Activated CD4-positive, alpha-beta T cell treated with anti-CD3 and anti-CD28 coated beads for 36 hours (primary cell): Measurements from ENCODE around the gene DSCAM. TPM values are rescaled to one million over a fixed set of nuclear protein-coding genes. Genes with fewer than 3 reads are reported as not detected.

ENCODE experiments used
- ATAC-seq: fragments of 200-7000 bp; cut with Tn5 transposase; one replicate; pipeline ENCODE4 v1.10.0; 2021; ENCODE audit warnings: mild to moderate bottlenecking, moderate library complexity
- CTCF ChIA-PET: fragments of 350-600 bp; sonication (Branson Sonifier 250); formaldehyde crosslinking; loops from one replicate; lab custom pipeline; 2021; ENCODE audit warnings: antibody characterized with exemption; lab: Charles Lee
- POLR2A ChIA-PET: fragments of 350-600 bp; sonication (Branson Sonifier 250); formaldehyde crosslinking; loops from one replicate; lab custom pipeline; 2021; ENCODE audit warnings: antibody characterized with exemption, inconsistent platforms; lab: Charles Lee
- DNase-seq: peaks from one replicate; pipeline ENCODE4 v3.0.0-alpha.2; 2020
- H3K27ac Mint-ChIP-seq: one replicate; pipeline ENCODE4 v1.8.0; 2021; ENCODE audit warnings: mixed read lengths
- H3K27me3 Mint-ChIP-seq: one replicate; pipeline ENCODE4 v1.8.0; 2021; ENCODE audit warnings: mixed read lengths
- H3K36me3 Mint-ChIP-seq: one replicate; pipeline ENCODE4 v1.8.0; 2021; ENCODE audit warnings: low read depth, mixed read lengths
- H3K4me1 Mint-ChIP-seq: one replicate; pipeline ENCODE4 v1.8.0; 2021; ENCODE audit warnings: mixed read lengths
- H3K4me3 Mint-ChIP-seq: one replicate; pipeline ENCODE4 v1.8.0; 2021; ENCODE audit warnings: mild to moderate bottlenecking, moderate library complexity, mixed read lengths
- H3K9me3 Mint-ChIP-seq: one replicate; pipeline ENCODE4 v1.8.0; 2021; ENCODE audit warnings: low read depth, mixed read lengths
- intact Hi-C, 2 experiments: fragments of 100-400 bp; cut with DNase I in 1 of 2; cut with micrococcal nuclease in 1 of 2; formaldehyde crosslinking; loops; one replicate each; pipeline versions ENCODE4 v1.14.2 to v1.15.1; 2022 to 2024; cut with DNase I, micrococcal nuclease
- total RNA-seq, 2 experiments: library from RNA; stranded (reverse); gene quantifications; one replicate each; pipeline ENCODE4 v1.2.3, GENCODE V29; 2021

Gene DSCAM
- total RNA-seq, 2 experiments from 2014 or later: not detected

GRCh38 chr21:40586575-40586974 lies 260.4 kb downstream of the DSCAM start:
- H3K27me3 Mint-ChIP-seq: no peaks in the 10 kb centered on the region
- H3K4me3 Mint-ChIP-seq: no peak overlapping the region
- ATAC-seq: no peak
- ChIA-PET CTCF (no interaction called here), POLR2A (no interaction called here)
- H3K36me3 Mint-ChIP-seq: no peaks in the 10 kb centered on the region
- no peak for DNase-seq
- H3K9me3 Mint-ChIP-seq: peaks cover 4% of the 10 kb centered on the region
- no peak overlapping the region for H3K27ac Mint-ChIP-seq
- intact Hi-C loops: no loop called here
- H3K4me1 Mint-ChIP-seq: no peaks in the 10 kb centered on the region

DNA sequence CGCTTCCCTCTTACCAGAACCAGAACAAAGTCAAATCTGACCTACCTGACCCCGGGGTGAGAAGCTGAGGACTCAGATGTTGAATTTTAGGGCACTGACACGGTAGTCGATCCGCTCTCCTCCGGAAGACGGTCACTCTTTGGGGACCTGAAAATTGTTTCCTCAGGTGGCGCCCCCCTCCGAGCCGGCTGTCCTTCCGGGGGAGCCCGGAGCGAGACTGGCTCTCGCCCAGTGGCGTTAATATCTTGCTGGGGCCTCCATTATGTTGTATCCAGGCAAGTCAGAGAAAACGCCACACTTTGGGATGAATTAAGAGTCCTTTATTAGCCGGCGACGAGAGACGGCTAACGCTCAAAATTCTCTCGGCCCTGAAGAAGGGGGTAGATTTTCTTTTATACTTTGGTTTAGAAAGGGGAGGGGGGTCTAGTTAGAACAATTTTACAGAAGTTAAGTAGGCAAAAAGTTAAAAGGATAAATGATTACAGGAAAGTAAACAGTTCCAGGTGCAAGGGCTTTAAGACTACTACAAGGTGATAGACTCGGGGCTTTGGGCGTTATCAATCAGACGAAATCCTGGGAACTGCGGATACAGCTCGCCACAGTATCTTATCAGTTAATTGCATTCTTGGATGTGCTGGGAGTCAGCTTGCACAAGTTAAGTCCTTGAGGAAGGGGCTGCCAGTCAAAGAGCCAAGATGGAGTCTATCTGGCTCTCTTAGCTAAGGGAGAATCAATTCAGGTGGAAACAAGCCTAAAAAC lies 269.5 kb downstream of the DSCAM start:
- no peaks in the 10 kb centered on the region for H3K4me1 Mint-ChIP-seq

DNA sequence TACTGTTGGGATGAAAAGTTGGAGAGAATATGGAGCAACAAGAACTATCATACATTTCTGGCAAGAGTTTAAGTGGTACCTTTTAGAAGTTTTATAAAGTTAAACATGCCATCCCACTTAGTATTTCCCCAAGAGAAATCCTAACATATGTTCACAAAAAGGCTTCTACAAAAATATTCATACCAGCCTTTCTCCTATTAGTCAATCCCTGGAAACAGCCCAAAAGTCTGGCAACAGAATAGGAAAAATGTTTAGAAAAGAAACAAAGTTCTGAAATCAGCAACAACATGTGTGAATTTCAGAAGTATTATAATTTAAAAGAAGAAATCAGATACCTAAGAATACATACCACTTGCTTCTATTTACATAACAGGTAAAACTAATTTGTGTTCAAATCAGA lies 271.0 kb downstream of the DSCAM start:
- ChIA-PET CTCF (no interaction called here), POLR2A (no interaction called here)
- no peaks in the 10 kb centered on the region for H3K4me1 Mint-ChIP-seq
- ATAC-seq (no peak), DNase-seq (no peak)
- no peaks in the 10 kb centered on the region for H3K27me3 Mint-ChIP-seq
- H3K27ac Mint-ChIP-seq: no peak overlapping the region
- H3K36me3 Mint-ChIP-seq: no peaks in the 10 kb centered on the region
- intact Hi-C loops: no loop called here
- no peaks in the 10 kb centered on the region for H3K9me3 Mint-ChIP-seq
- H3K4me3 Mint-ChIP-seq: no peak overlapping the region

More for the DNA sequence above, 269.5 kb downstream of the DSCAM start:
- ChIA-PET CTCF (no interaction called here), POLR2A (no interaction called here)
- no peaks in the 10 kb centered on the region for H3K27me3 Mint-ChIP-seq
- no peak overlapping the region for H3K4me3 Mint-ChIP-seq
- DNase-seq: no peak
- ATAC-seq: no peak
- no peaks in the 10 kb centered on the region for H3K36me3 Mint-ChIP-seq
- intact Hi-C loops: no loop called here
- no peaks in the 10 kb centered on the region for H3K9me3 Mint-ChIP-seq
- H3K27ac Mint-ChIP-seq: no peak overlapping the region

GRCh38 chr21:40569357-40569756 lies 277.6 kb downstream of the DSCAM start:
- DNase-seq (no peak), ATAC-seq (no peak)
- POLR2A ChIA-PET: interaction anchor here (0.7 kb wide), 1 partner anchor 47 kb away, joined by 3 read pairs; no protein-coding TSS in a partner anchor
- no peaks in the 10 kb centered on the region for H3K27me3 Mint-ChIP-seq
- H3K36me3 Mint-ChIP-seq: no peaks in the 10 kb centered on the region
- intact Hi-C loops: no loop called here
- no peaks in the 10 kb centered on the region for H3K4me1 Mint-ChIP-seq
- H3K27ac Mint-ChIP-seq: no peak overlapping the region
- CTCF ChIA-PET: no interaction called here
- H3K4me3 Mint-ChIP-seq: no peak overlapping the region
- peaks cover 1% of the 10 kb centered on the region for H3K9me3 Mint-ChIP-seq

DNA sequence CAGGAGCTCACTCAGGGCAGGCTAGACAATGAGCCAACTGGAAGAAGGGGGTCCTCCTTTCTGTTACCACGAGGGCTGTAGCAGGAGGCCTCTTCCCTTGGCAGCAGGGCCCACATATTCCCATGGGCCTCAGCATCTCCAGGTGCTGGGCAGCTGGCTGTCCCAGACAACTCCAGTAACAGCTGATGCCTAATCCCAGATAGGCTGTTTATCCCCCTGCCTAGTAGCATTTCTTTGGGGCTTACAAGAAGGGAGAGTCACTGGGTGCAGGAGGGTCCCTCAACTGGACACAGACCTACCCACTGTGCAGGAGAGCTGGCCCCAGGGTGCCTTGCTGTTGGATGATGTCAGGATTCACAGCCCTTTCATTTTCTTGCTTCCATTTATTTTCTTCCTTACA lies 278.2 kb downstream of the DSCAM start:
- CTCF ChIA-PET: no interaction called here

GRCh38 chr21:40567501-40567900 lies 279.5 kb downstream of the DSCAM start:
- no peaks in the 10 kb centered on the region for H3K36me3 Mint-ChIP-seq
- H3K27me3 Mint-ChIP-seq: no peaks in the 10 kb centered on the region
- ChIA-PET CTCF (no interaction called here), POLR2A (no interaction called here)
- no peak for DNase-seq
- H3K4me1 Mint-ChIP-seq: no peaks in the 10 kb centered on the region
- no peak for ATAC-seq
- no peak overlapping the region for H3K27ac Mint-ChIP-seq
- peaks cover 1% of the 10 kb centered on the region for H3K9me3 Mint-ChIP-seq
- intact Hi-C loops: no loop called here
- H3K4me3 Mint-ChIP-seq: no peak overlapping the region

More for the DNA sequence above, 278.2 kb downstream of the DSCAM start:
- intact Hi-C loops: no loop called here
- no peak overlapping the region for H3K27ac Mint-ChIP-seq
- no peak overlapping the region for H3K4me3 Mint-ChIP-seq
- no peaks in the 10 kb centered on the region for H3K27me3 Mint-ChIP-seq
- DNase-seq: no peak
- POLR2A ChIA-PET: no interaction called here
- no peak for ATAC-seq
- no peaks in the 10 kb centered on the region for H3K4me1 Mint-ChIP-seq
- no peaks in the 10 kb centered on the region for H3K36me3 Mint-ChIP-seq
- H3K9me3 Mint-ChIP-seq: peaks cover 1% of the 10 kb centered on the region

GRCh38 chr21:40566486-40566885 lies 280.5 kb downstream of the DSCAM start:
- no peak for ATAC-seq
- POLR2A ChIA-PET: no interaction called here
- Mint-ChIP-seq H3K4me1 (no peaks in the 10 kb centered on the region), H3K9me3 (peaks cover 1% of the 10 kb centered on the region), H3K4me3 (no peak overlapping the region), H3K27me3 (no peaks in the 10 kb centered on the region), H3K27ac (no peak overlapping the region), H3K36me3 (no peaks in the 10 kb centered on the region)
- intact Hi-C loops: no loop called here
- DNase-seq: no peak
- CTCF ChIA-PET: no interaction called here

GRCh38 chr21:40564318-40564717 lies 282.6 kb downstream of the DSCAM start:
- CTCF ChIA-PET: no interaction called here
- Mint-ChIP-seq H3K27me3 (no peaks in the 10 kb centered on the region), H3K36me3 (no peaks in the 10 kb centered on the region), H3K27ac (no peak overlapping the region), H3K9me3 (peaks cover 1% of the 10 kb centered on the region), H3K4me1 (no peaks in the 10 kb centered on the region), H3K4me3 (no peak overlapping the region)
- no peak for DNase-seq
- POLR2A ChIA-PET: no interaction called here
- intact Hi-C loops: no loop called here
- ATAC-seq: no peak

DNA sequence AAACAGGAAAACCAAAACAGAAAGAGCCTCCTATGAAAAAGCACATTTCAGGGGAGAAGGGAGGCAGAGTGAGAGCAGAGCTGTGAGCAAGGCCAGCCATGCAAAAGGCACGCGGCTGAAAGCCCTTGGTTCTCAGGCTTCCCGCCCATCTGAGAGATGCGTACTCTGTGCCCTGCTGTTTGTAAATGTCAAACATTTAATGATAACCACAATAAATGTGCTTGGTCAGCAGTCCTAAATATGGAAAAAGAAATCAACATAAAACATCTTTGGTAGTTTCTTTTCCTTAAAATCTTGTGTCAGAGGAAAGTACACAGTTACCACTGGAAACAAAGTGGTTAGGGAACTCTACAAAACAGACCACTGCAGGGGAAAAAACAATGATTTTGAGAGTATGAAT lies 283.1 kb downstream of the DSCAM start:
- H3K27me3 Mint-ChIP-seq: no peaks in the 10 kb centered on the region
- CTCF ChIA-PET: no interaction called here
- peaks cover 1% of the 10 kb centered on the region for H3K9me3 Mint-ChIP-seq
- intact Hi-C loops: no loop called here
- no peak overlapping the region for H3K4me3 Mint-ChIP-seq
- H3K4me1 Mint-ChIP-seq: no peaks in the 10 kb centered on the region
- H3K36me3 Mint-ChIP-seq: no peaks in the 10 kb centered on the region
- POLR2A ChIA-PET: no interaction called here
- no peak overlapping the region for H3K27ac Mint-ChIP-seq
- ATAC-seq: no peak
- no peak for DNase-seq

DNA sequence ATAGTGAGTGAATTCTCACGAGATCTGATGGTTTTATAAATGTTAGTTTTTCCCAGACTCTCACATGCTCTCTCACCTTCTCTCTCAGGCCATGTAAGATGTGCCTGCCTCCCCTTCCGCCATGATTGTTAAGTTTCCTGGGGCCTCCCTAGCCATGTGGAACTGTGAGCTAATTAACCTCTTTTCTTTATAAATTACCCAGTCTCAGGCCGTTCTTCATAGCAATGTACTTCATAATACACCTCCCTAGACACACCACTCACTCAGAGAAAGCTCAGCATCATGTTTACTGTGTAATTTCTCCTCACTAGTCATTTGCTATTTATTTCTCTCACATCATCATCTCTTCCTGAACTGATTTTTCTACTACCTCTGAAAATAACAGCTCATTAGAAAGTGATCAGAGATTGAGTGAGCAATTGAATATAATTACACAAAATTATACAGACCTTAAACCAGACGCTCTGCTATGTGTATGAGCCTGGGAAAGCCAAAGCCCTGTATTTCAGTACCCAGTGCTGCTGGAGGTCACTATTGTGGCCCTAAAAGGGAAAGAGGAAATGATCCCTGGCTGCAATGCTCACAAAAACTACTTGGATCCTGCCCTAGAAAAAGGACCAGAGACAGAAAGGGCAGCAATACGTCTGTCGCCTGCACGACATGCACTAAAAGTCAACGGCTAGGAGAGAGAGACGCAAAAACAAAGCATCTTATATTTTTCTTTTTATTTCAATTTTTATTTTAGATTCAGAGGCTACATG lies 284.5 kb downstream of the DSCAM start:
- Mint-ChIP-seq H3K4me1 (no peaks in the 10 kb centered on the region), H3K36me3 (no peaks in the 10 kb centered on the region), H3K27me3 (no peaks in the 10 kb centered on the region), H3K9me3 (peaks cover 5% of the 10 kb centered on the region), H3K4me3 (no peak overlapping the region), H3K27ac (no peak overlapping the region)
- intact Hi-C loops: no loop called here
- DNase-seq (no peak), ATAC-seq (no peak)
- ChIA-PET CTCF (no interaction called here), POLR2A (no interaction called here)

GRCh38 chr21:40556442-40556968 lies 290.5 kb downstream of the DSCAM start:
- POLR2A ChIA-PET: no interaction called here
- no peaks in the 10 kb centered on the region for H3K36me3 Mint-ChIP-seq
- DNase-seq (no peak), ATAC-seq (no peak)
- H3K4me1 Mint-ChIP-seq: no peaks in the 10 kb centered on the region
- no peak overlapping the region for H3K4me3 Mint-ChIP-seq
- CTCF ChIA-PET: no interaction called here
- H3K27me3 Mint-ChIP-seq: no peaks in the 10 kb centered on the region
- peaks cover 3% of the 10 kb centered on the region for H3K9me3 Mint-ChIP-seq
- H3K27ac Mint-ChIP-seq: no peak overlapping the region
- intact Hi-C loops: no loop called here

DNA sequence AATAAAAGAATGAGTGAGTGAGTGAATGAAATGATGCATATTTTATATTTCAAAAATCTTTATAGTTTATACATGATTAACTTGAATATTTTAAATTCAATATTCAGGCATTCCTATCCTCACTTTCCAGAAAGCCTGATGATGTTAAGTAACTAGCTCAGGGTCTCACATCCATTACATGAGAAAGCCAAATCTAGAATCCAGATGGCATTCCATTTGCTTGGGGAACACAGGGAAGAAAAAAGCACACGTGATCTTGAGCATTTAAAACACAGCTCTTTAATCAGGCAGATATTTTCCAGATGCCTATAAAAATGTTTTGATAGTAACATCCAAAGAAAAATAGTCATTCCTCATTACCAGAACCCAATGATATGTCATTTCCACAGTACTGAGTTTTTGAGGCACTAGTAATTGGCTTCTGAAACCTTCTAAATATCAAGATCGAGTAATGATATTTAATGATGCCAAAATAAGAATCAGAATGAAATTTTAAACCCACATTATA lies 291.9 kb downstream of the DSCAM start:
- intact Hi-C loops: no loop called here
- DNase-seq (no peak), ATAC-seq (no peak)
- Mint-ChIP-seq H3K27ac (no peak overlapping the region), H3K4me1 (no peaks in the 10 kb centered on the region), H3K36me3 (no peaks in the 10 kb centered on the region), H3K27me3 (no peaks in the 10 kb centered on the region), H3K9me3 (peaks cover 3% of the 10 kb centered on the region), H3K4me3 (no peak overlapping the region)
- POLR2A ChIA-PET: no interaction called here
- CTCF ChIA-PET: no interaction called here
